Pancreas (tissue), 10 donors: ENCODE measurements around the gene MLIP. TPM values are rescaled to one million over a fixed set of nuclear protein-coding genes. Genes with fewer than 3 reads are reported as not detected.

Experiments
- ATAC-seq, 4 donors: fragments of 200-7000 bp; cut with Tn5 transposase; one replicate each; pipeline versions ENCODE4 v1.8.0 to v1.9.1; 2020; ENCODE audit warnings: mild to moderate bottlenecking in 4 of 4, moderate library complexity in 4 of 4
- DNase-seq, 6 donors: peaks; one replicate each; pipeline ENCODE4 v3.0.0-alpha.2; 2020
- FAIRE-seq: peaks from 2 replicates; lab custom pipeline; 2012; peaks lifted over from hg19 to GRCh38; lab: Jason Lieb, UNC
- H3K27ac ChIP-seq, 4 donors: fragments of 200-600 bp; sonication (generic); 1 replicate in 3 of 4; 2 replicates in 1 of 4; pipeline versions ENCODE4 v1.5.0 to v1.8.0; 2020
- H3K27me3 ChIP-seq, 4 donors: fragments of 200-600 bp; one replicate each; pipeline ENCODE4 v1.8.0; 2021
- H3K36me3 ChIP-seq, 3 donors: fragments of 200-600 bp; sonication (generic) in 1 of 3; one replicate each; pipeline versions ENCODE4 v1.5.0 to v1.8.0; 2020 to 2021
- H3K4me1 ChIP-seq, 3 donors: fragments of 200-600 bp; one replicate each; pipeline ENCODE4 v1.8.0; 2021
- H3K4me3 ChIP-seq, 4 donors: fragments of 200-600 bp; sonication (generic) in 2 of 4; one replicate each; pipeline versions ENCODE4 v1.5.0 to v1.8.0; 2020 to 2021
- H3K9me3 ChIP-seq, 4 donors: fragments of 200-600 bp; one replicate each; pipeline ENCODE4 v1.8.0; 2021
- CTCF ChIP-seq, 4 donors: fragments of 200-600 bp; sonication (generic) in 3 of 4; IDR thresholded peaks; one replicate each; pipeline versions ENCODE4 v1.5.0 to v1.8.0; 2021; ENCODE audit warnings: antibody characterized with exemption in 4 of 4
- WGBS, 2 donors: extraction: QIAGEN DNeasy Blood & Tissue Kit; methylation state at CpG; one replicate each; pipeline ENCODE4 v1.1.7; 2013; 5-methylcytosine and 5-hydroxymethylcytosine counted together
- intact Hi-C, 3 donors: fragments of 100-400 bp; cut with DNase I; formaldehyde crosslinking; loops; one replicate each; pipeline versions ENCODE4 v1.11.1 to v1.14.2; 2022
- polyA plus RNA-seq, 2 donors: library from polyadenylated mRNA; stranded (reverse); fragments of 200-250 nt; gene quantifications; one replicate each; pipeline ENCODE4 v1.2.3, GENCODE V29; 2013
- total RNA-seq, 6 donors: library from RNA; stranded (reverse); fragmentation: NEBNext Ultra II Directional in 4 of 6; extraction: Animal tissue kit (Norgen Biotek cat#: 25700) in 4 of 6; gene quantifications; one replicate each; pipeline versions ENCODE4 v1.2.1 to v1.2.4, GENCODE V29; 2021 to 2023
- donor health status: healthy with polysubstance abuse.
- donor health status: DM: no; HTN: no; CAD: no; lungs with moderate emphysema.
- donor health status: DM: no; HTN: no; CAD: no.
- donor health status: control.
- donor health status: control.
- donor health status: Bipolar disorder and iron deficiency.
- donor health status: DM: yes; HTN: yes; CAD: no.
- donor health status: DM: no; HTN: no; CAD: no.
- donor health status: DM: no; HTN: no; CAD: no.
- donor health status: DM: yes; HTN: yes; CAD: no.

The MLIP gene
- total and polyA plus RNA-seq, 8 donors: 0.32 to 5.8 (median 0.77) TPM

GRCh38 chr6:54192993-54193392 is 81.8 kb downstream of the MLIP start:
- DNase-seq (no peak), FAIRE-seq (no peak), ATAC-seq (no peak)
- WGBS, 2 donors: 53 to 61% methylated on average over 3 of the region's 3 CpGs
- no peak for TF ChIP-seq CTCF (IDR thresholded peaks at IDR 0.05)
- H3K27me3 ChIP-seq: no peaks in the 10 kb centered on the region
- no peaks in the 10 kb centered on the region for H3K9me3 ChIP-seq
- H3K27ac ChIP-seq: no peak overlapping the region
- intact Hi-C loops: no loop called here
- no peaks in the 10 kb centered on the region for H3K4me1 ChIP-seq
- no peak overlapping the region for H3K4me3 ChIP-seq
- no peaks in the 10 kb centered on the region for H3K36me3 ChIP-seq

DNA sequence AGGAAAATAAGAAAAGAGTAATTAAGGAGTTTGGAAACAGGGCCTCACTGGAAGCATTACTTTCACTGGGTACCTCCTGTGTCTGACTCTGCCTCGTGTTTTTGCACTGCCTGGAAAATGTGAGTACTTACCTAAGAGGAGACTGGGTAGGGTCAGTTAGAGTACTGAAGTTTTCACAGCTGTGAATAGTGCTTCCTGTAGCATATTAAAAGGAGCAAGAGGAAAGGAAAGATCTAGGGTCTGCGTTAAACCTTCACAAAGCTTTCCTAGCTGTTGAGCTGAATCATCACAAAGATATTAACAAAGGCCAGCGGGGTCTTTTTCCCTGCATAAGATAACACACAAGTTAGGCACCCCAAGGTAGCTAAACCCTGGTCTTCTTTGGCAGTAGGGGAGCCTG is 82.3 kb downstream of the MLIP start:
- Histone ChIP-seq H3K27me3 (no peaks in the 10 kb centered on the region), H3K4me3 (no peak overlapping the region), H3K4me1 (no peaks in the 10 kb centered on the region), H3K27ac (no peak overlapping the region), H3K36me3 (no peaks in the 10 kb centered on the region), H3K9me3 (no peaks in the 10 kb centered on the region)
- ATAC-seq (no peak), FAIRE-seq (no peak), DNase-seq (no peak)
- 62 to 65% methylated on average over 3 of the region's 3 CpGs for WGBS, 2 donors
- intact Hi-C loops: no loop called here
- no peak for TF ChIP-seq CTCF (IDR thresholded peaks at IDR 0.05)

- FAIRE-seq (no peak), DNase-seq (no peak), ATAC-seq (peak in 1 of 4 donors; percentile 20)
- H3K27ac ChIP-seq: no peak overlapping the region
- H3K9me3 ChIP-seq: no peaks in the 10 kb centered on the region
- no peaks in the 10 kb centered on the region for H3K27me3 ChIP-seq
- no peak for TF ChIP-seq CTCF (IDR thresholded peaks at IDR 0.05)
- WGBS, 2 donors: 56 to 59% methylated on average over 4 of the region's 4 CpGs
- H3K4me1 ChIP-seq: no peaks in the 10 kb centered on the region
- H3K36me3 ChIP-seq: no peaks in the 10 kb centered on the region
- no peak overlapping the region for H3K4me3 ChIP-seq
- intact Hi-C loops: no loop called here
Measured at GRCh38 chr6:54194067-54194466, 82.8 kb downstream of the MLIP start.

- Histone ChIP-seq H3K4me1 (no peaks in the 10 kb centered on the region), H3K27me3 (no peaks in the 10 kb centered on the region), H3K36me3 (no peaks in the 10 kb centered on the region), H3K9me3 (no peaks in the 10 kb centered on the region), H3K27ac (no peak overlapping the region), H3K4me3 (no peak overlapping the region)
- ATAC-seq (no peak), FAIRE-seq (no peak), DNase-seq (no peak)
- no peak for TF ChIP-seq CTCF (IDR thresholded peaks at IDR 0.05)
- 52 to 64% methylated on average over 3 of the region's 3 CpGs for WGBS, 2 donors
- intact Hi-C loops: no loop called here
Measured at GRCh38 chr6:54195637-54196036, 84.4 kb downstream of the MLIP start.

GRCh38 chr6:54196905-54197304 is 85.7 kb downstream of the MLIP start:
- Histone ChIP-seq H3K27ac (no peak overlapping the region), H3K4me3 (no peak overlapping the region), H3K27me3 (no peaks in the 10 kb centered on the region), H3K36me3 (no peaks in the 10 kb centered on the region), H3K9me3 (no peaks in the 10 kb centered on the region), H3K4me1 (no peaks in the 10 kb centered on the region)
- TF ChIP-seq CTCF (IDR thresholded peaks at IDR 0.05): no peak
- FAIRE-seq (no peak), DNase-seq (no peak), ATAC-seq (no peak)
- 58 to 71% methylated on average over 3 of the region's 3 CpGs for WGBS, 2 donors
- intact Hi-C loops: no loop called here
